G401 (cell line): ENCODE results near the gene ADSL. TPM values are rescaled to one million over a fixed set of nuclear protein-coding genes. Genes with fewer than 3 reads are reported as not detected.

Experiments
- DNase-seq: peaks from one replicate; pipeline ENCODE4 v3.0.0-alpha.2; 2015; ENCODE audit warnings: low spot score
- in situ Hi-C: cut with HindIII; loops from 2 replicates; pipeline ENCODE4 v1.10.0; 2016; ENCODE audit warnings: low sequenced_read_pairs, mixed read lengths
- total RNA-seq: library from RNA; depleted of rRNA; stranded (reverse); fragments of >200 nt; shearing (Covaris generic); gene quantifications from 2 replicates; pipeline ENCODE4 v1.2.3, GENCODE V29; 2014; rRNA removed

ADSL gene
- total RNA-seq, 1 experiment from 2014 or later: 285 TPM

GRCh38 chr22:40428796-40429195 lies 82.5 kb downstream of the ADSL start:
- no peak for DNase-seq
- in situ Hi-C loops: no loop called here

DNA sequence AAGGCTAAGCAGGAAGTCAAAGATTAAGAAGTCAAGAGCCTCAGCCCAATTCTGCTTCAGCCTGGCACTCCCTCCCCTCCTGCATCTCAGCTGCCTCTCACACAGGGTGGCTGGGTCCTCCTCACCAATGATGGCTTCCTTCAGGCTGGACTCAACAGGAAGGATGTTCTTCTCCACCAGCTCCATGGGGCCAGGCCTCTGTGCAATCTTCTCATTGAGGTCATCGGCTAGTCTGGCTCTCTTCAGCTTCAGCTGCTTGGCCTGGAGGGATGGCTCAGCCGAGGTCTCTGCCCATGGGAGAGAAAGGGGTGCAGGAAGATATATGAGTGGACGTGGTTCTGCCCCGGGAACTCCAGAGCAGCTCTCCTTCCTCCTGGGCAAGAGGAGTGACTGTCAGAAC lies 83.2 kb downstream of the ADSL start:
- in situ Hi-C loops: no loop called here
- DNase-seq: no peak

GRCh38 chr22:40430991-40431390 lies 84.7 kb downstream of the ADSL start:
- in situ Hi-C loops: no loop called here
- DNase-seq: no peak

GRCh38 chr22:40432157-40432556 lies 85.9 kb downstream of the ADSL start:
- in situ Hi-C loops: no loop called here
- DNase-seq: peak; percentile 72

GRCh38 chr22:40432625-40433024 lies 86.3 kb downstream of the ADSL start:
- in situ Hi-C loops: no loop called here

GRCh38 chr22:40433416-40434090 lies 87.3 kb downstream of the ADSL start:
- DNase-seq: no peak
- in situ Hi-C loops: no loop called here

More at GRCh38 chr22:40432625-40433024, 86.3 kb downstream of the ADSL start:
- peak; percentile 40 for DNase-seq

DNA sequence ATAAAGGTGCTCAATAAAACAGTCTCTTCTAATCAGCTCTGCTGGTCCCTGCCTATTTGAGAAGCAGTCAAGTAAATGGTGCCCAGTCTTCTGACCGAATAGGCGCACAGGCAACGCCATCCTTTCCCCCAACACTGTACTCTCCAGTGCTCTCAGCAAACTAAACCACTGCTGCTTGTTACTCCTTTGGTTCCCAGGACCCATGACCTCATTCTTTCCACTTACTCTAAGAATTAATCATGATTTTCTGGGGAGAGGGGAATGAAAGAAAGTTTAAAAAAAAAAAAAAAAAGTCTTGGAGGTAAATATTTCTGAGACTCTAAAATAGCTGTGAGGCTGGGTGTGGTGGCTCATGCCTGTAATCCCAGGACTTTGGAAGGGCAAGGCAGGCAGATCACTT lies 87.8 kb downstream of the ADSL start:
- in situ Hi-C loops: no loop called here
- no peak for DNase-seq

- in situ Hi-C loops: no loop called here
These were observed 88.4 kb downstream of the ADSL start for GRCh38 chr22:40434745-40435144.

GRCh38 chr22:40436505-40437431 lies 90.5 kb downstream of the ADSL start:
- in situ Hi-C loops: no loop called here
- DNase-seq: peak; percentile 80

More at GRCh38 chr22:40434745-40435144, 88.4 kb downstream of the ADSL start:
- no peak for DNase-seq

Other genes starting within 250 kb of the ADSL start
- gene TNRC6B, start 168.6 kb upstream of the ADSL start, total RNA-seq: 11.1 TPM in 2 replicates
- 97.5 and 110 TPM in 2 replicates for gene SGSM3, start 24.1 kb downstream of the ADSL start, total RNA-seq